ENCODE results near the gene SVOPL.

The SVOPL gene

GRCh38 chr7:138654616-138655015, 46.5 kb downstream of the SVOPL start:
- H3K27ac Mint-ChIP-seq, result no peak overlapping the region
- no peaks in the 10 kb centered on the region for H3K27me3 Mint-ChIP-seq (ENCODE audit: low read depth)
- no peak for TF ChIP-seq CTCF (IDR thresholded peaks at IDR 0.05; ENCODE audit: unreplicated experiment in 3 of 3)
- peaks cover 26% of the 10 kb centered on the region for H3K9me3 Mint-ChIP-seq
- no peak overlapping the region for H3K4me3 Mint-ChIP-seq
- H3K4me1 Mint-ChIP-seq, result no peaks in the 10 kb centered on the region
- H3K36me3 Mint-ChIP-seq (ENCODE audit: low read depth), result peaks cover 9% of the 10 kb centered on the region

- no peaks in the 10 kb centered on the region for H3K27me3 Mint-ChIP-seq (ENCODE audit: low read depth)
- H3K27ac Mint-ChIP-seq, result no peak overlapping the region
- no peak overlapping the region for H3K4me3 Mint-ChIP-seq
- TF ChIP-seq CTCF (IDR thresholded peaks at IDR 0.05; ENCODE audit: unreplicated experiment in 3 of 3), result no peak
- H3K36me3 Mint-ChIP-seq (ENCODE audit: low read depth), result peaks cover 6% of the 10 kb centered on the region
- H3K9me3 Mint-ChIP-seq, result peaks cover 20% of the 10 kb centered on the region
- no peaks in the 10 kb centered on the region for H3K4me1 Mint-ChIP-seq
Measured at GRCh38 chr7:138649506-138649905, 51.7 kb downstream of the SVOPL start.

- TF ChIP-seq CTCF (IDR thresholded peaks at IDR 0.05; ENCODE audit: unreplicated experiment in 3 of 3), result no peak
- Mint-ChIP-seq H3K9me3 (peaks cover 7% of the 10 kb centered on the region), H3K27ac (no peak overlapping the region), H3K4me3 (no peak overlapping the region), H3K4me1 (no peaks in the 10 kb centered on the region), H3K36me3 (ENCODE audit: low read depth) (no peaks in the 10 kb centered on the region), H3K27me3 (ENCODE audit: low read depth) (no peaks in the 10 kb centered on the region)
Measured at GRCh38 chr7:138645284-138645683, 55.9 kb downstream of the SVOPL start.

- Mint-ChIP-seq H3K4me3 (no peak overlapping the region), H3K27ac (no peak overlapping the region), H3K27me3 (ENCODE audit: low read depth) (no peaks in the 10 kb centered on the region), H3K9me3 (no peaks in the 10 kb centered on the region), H3K36me3 (ENCODE audit: low read depth) (no peaks in the 10 kb centered on the region), H3K4me1 (no peaks in the 10 kb centered on the region)
- no peak for TF ChIP-seq CTCF (IDR thresholded peaks at IDR 0.05; ENCODE audit: unreplicated experiment in 3 of 3)
Measured at GRCh38 chr7:138632826-138633602, 68.1 kb downstream of the SVOPL start.

GRCh38 chr7:138632384-138632783, 68.8 kb downstream of the SVOPL start:
- H3K36me3 Mint-ChIP-seq (ENCODE audit: low read depth), result no peaks in the 10 kb centered on the region
- no peaks in the 10 kb centered on the region for H3K4me1 Mint-ChIP-seq
- no peak overlapping the region for H3K4me3 Mint-ChIP-seq
- no peaks in the 10 kb centered on the region for H3K27me3 Mint-ChIP-seq (ENCODE audit: low read depth)
- no peak overlapping the region for H3K27ac Mint-ChIP-seq
- no peaks in the 10 kb centered on the region for H3K9me3 Mint-ChIP-seq
- no peak for TF ChIP-seq CTCF (IDR thresholded peaks at IDR 0.05; ENCODE audit: unreplicated experiment in 3 of 3)

- H3K4me3 Mint-ChIP-seq, result no peak overlapping the region
- no peaks in the 10 kb centered on the region for H3K9me3 Mint-ChIP-seq
- no peaks in the 10 kb centered on the region for H3K27me3 Mint-ChIP-seq (ENCODE audit: low read depth)
- TF ChIP-seq CTCF (IDR thresholded peaks at IDR 0.05; ENCODE audit: unreplicated experiment in 3 of 3), result no peak
- H3K4me1 Mint-ChIP-seq, result no peaks in the 10 kb centered on the region
- H3K36me3 Mint-ChIP-seq (ENCODE audit: low read depth), result no peaks in the 10 kb centered on the region
- H3K27ac Mint-ChIP-seq, result no peak overlapping the region
Measured at GRCh38 chr7:138630059-138630610, 71.0 kb downstream of the SVOPL start.

Data from nephron (organoid).